ENCODE data around the gene OR4L1. TPM values are rescaled to one million over a fixed set of nuclear protein-coding genes. Genes with fewer than 3 reads are reported as not detected.
"Not testable (repeated sequence)": the region's sequence is repeated elsewhere in the genome, so short reads cannot be mapped to it uniquely, and the experiment has no call there.

The OR4L1 gene
- not detected in 2 replicates for total RNA-seq

GRCh38 chr14:20059745-20060144, at the start of gene OR4L1:
Gene OR4L1, plus strand, starts transcription at chr14:20060045. Its CDS starts 0 bp downstream, at chr14:20060045.
- intact Hi-C loops (cut with micrococcal nuclease): no loop called here

DNA sequence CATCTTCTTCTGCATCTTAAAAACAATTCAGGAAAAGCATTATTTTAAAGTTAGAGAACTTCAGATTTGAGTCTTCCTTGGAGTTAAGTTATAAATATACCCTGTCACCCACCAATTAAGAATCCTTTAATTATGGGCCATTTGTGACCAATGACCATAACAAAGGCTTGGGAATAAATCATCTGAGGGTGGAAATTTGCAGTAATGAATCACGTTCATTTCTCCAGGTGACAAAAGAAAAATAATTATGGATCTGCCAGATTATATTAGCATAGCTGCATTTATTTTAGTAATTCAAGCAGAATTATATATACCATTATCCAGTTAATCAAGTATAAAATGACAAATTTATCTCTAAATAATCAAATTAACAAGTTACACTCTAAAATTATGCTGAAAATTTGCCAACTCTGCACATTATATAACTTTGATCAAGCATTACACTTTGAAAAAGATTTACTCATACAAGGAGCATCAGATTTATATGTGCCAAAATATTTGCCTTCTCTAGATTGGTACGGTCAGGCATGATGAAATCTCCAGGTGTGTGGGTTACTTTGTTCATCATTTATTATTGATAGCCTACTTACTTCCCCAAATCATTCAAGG, 40.5 kb upstream of the OR4L1 start, which contains the start of gene OR4K14:
OR4K14 (minus strand) TSS at position 51 of the 609 bp plus-strand sequence. CDS start 4,114 bp downstream, outside the sequence.
- intact Hi-C loops (cut with micrococcal nuclease): no loop called here

DNA sequence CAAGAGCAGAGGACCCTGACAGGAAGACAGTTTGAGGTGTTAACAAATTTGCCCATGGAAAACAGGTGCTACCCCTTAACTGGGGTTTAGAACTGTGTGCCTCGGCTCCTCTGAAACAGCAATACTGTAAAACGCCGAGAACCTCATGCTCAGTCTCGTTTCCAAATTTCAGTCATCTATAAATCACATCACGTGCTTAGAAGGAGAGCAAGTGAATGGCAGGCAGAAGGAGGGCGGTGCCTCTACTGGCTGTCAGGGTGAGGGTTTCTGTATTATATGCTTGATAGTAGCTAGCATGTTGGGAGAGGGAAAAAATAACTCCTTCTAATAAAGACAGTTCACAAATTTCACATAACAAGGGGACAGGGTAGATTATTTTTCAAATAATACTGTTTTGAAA, 28.8 kb upstream of the OR4L1 start:
- intact Hi-C loops (cut with micrococcal nuclease): no loop called here

DNA sequence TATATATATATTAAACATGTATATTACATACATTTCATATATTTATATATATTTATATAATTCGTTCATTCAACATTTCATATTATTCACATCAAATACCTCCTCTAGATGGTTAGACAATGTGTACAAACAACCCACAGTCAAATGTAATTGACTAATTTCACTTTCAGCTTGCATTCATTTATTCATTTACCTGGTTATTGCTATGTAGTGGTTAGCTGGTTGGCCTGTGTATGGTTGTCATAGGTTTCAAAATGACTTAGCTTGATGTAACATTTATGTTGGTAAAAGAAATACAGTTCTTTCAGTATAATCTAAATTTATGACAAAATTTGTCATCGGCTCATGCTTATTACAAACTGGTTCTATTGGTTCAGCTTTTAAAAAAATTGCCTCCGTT, 24.4 kb upstream of the OR4L1 start:
- intact Hi-C loops (cut with micrococcal nuclease): no loop called here

- intact Hi-C loops (cut with micrococcal nuclease): no loop called here
These were observed 23.9 kb upstream of the OR4L1 start, which contains the start of gene OR4K13 for GRCh38 chr14:20035938-20036337. Gene OR4K13, minus strand, starts transcription at chr14:20036038. Its CDS starts 1,280 bp downstream, at chr14:20034758.

GRCh38 chr14:20044243-20044642, 15.6 kb upstream of the OR4L1 start:
- intact Hi-C loops (cut with micrococcal nuclease): no loop called here

GRCh38 chr14:20048202-20048601, 11.6 kb upstream of the OR4L1 start:
- intact Hi-C loops (cut with micrococcal nuclease): no loop called here

DNA sequence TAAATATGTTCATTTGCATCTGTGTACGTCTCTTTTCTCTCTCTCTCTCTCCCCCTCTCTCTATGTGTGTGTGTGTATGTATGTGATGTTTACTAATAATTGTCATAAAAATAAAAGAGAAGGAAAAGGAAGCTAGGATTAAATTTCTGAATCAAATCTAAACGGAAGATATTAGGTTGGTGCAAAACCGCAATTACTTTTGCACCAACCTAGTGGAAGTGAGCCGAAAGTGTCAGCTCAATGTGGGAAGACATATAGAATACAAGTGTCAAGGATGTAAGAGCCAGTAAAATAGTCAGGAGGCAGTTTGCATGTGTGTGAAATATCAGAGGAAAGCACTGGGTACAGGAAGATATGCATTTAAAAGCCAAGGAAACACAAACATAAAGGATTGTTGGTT, 32.2 kb downstream of the OR4L1 start:
- intact Hi-C loops (cut with micrococcal nuclease): no loop called here

DNA sequence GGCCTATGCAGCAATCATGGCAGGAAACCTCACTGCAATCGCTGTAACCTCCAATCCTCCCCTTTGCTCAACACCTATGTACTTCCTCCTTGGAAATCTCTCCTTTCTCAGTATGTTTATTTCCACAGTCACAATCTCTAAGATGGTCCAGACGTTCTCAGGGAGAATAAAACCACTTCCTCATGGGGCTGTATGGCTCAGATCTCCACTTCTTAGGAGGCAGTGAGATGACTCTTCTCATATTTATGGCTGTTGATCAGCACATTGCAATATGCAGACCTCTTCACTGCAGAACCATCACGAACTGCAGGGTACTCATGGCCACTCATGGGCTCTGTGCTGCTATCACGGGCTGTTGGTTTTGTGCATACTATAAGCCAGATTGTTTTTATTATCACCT, 33.6 kb downstream of the OR4L1 start:
- intact Hi-C loops (cut with micrococcal nuclease): no loop called here

DNA sequence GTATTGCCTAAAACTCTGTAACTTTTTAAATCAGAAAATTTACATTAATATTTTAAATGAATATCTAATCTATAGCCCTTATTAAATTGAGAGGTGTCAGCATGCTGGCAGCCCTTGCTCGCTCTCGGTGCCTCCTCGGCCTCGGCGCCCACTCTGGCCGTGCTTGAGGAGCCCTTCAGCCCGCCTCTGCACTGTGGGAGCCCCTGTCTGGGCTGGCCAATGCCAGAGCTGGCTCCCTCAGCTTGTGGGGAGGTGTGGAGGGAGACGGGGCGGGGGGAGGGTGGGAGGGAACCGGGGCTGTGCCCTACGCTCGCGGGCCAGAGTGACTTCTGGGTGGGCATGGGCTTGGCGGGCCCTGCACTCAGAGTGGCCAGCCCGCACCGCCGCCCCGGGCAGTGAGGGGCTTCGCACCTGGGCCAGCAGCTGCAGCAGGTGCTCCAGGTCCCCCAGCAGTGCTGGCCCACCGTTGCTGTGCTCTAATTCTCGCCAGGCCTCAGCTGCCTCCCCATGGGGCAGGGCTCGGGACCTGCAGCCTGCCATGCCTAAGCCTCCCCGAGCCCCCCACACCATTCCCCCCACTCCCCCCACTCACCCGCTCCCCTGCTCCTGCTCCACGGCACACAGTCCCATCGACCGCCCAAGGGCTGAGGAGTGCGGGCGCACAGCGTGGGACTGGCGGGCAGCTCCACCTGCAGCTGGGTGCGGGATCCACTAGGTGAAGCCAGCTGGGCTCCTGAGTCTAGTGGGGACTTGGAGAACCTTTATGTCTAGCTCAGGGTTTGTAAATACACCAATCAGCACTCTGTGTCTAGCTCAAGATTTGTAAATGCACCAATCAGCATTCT, 39.3 kb downstream of the OR4L1 start:
- intact Hi-C loops (cut with micrococcal nuclease): not testable (repeated sequence)

DNA sequence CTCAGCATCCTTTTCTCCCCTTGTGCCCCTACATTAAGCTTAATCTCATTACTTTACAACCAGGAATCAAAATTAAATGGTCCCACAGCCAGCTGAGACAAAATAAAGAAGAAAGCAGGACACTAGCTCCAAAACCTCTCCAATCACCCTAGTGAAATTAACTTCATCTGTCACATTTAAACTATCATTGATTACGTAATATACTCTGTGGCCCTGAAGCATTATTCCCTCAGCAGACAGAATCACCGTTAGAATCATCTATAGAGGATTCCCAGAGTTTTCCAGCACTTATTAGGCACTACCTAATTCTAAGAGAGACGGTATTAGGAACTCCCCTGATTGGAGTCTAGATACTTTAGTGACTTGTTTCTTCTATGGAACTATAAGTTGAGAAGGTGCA, 50.6 kb downstream of the OR4L1 start, which contains the start of gene OR4K17:
OR4K17 (plus strand) TSS at position 302 of the 400 bp plus-strand sequence. CDS start 6,761 bp downstream, outside the sequence.
- intact Hi-C loops (cut with micrococcal nuclease): no loop called here

Other genes with a start within 250 kb of the OR4L1 start
- not detected in 2 replicates for gene OR4K2, start 184.9 kb upstream of the OR4L1 start, total RNA-seq
- not detected in 2 replicates for gene OR4K5, start 139.4 kb upstream of the OR4L1 start, total RNA-seq
- gene OR4K1, start 129.1 kb upstream of the OR4L1 start, total RNA-seq: not detected in 2 replicates
- gene OR4K15, start 84.5 kb upstream of the OR4L1 start, total RNA-seq: not detected in 2 replicates
- not detected in 2 replicates for gene OR4Q2, start 57.9 kb upstream of the OR4L1 start, total RNA-seq
- gene OR4K14, start 40.7 kb upstream of the OR4L1 start, total RNA-seq: not detected in 2 replicates
- gene OR4K13, start 24.0 kb upstream of the OR4L1 start, total RNA-seq: not detected in 2 replicates
- gene OR4K17, start 50.7 kb downstream of the OR4L1 start, total RNA-seq: not detected in 2 replicates
- gene OR4N5, start 78.8 kb downstream of the OR4L1 start, total RNA-seq: not detected in 2 replicates
- not detected in 2 replicates for gene OR11G2, start 130.9 kb downstream of the OR4L1 start, total RNA-seq
- not detected in 2 replicates for gene OR11H6, start 163.7 kb downstream of the OR4L1 start, total RNA-seq
- gene OR11H7, start 168.9 kb downstream of the OR4L1 start, total RNA-seq: not detected in 2 replicates
- gene OR11H4, start 179.2 kb downstream of the OR4L1 start, total RNA-seq: not detected in 2 replicates
- gene TTC5, start 245.9 kb downstream of the OR4L1 start, total RNA-seq: 20.8 and 25.5 TPM in 2 replicates

All from T-helper 1 cell treated with Interleukin-12 subunit alpha and Interleukin-12 subunit beta and Interleukin-4 antibody, amounts not matched to agents 30 ng/mL and 1 ng/mL, for 36 hours (primary cell).